HepG2 (cell line): ENCODE measurements around the gene DEFB129. TPM values are rescaled to one million over a fixed set of nuclear protein-coding genes. Genes with fewer than 3 reads are reported as not detected.

Experiments used
- ARID5B ChIP-seq: IDR thresholded peaks from 2 replicates; pipeline ENCODE4 v1.4.0; 2020; ENCODE audit warnings: mild to moderate bottlenecking, missing genetic modification reagents
- FOXA3 ChIP-seq: IDR thresholded peaks from 2 replicates; pipeline ENCODE4 v1.6.1; 2016; ENCODE audit warnings: missing genetic modification reagents, missing compliant biosample characterization
- FOXK2 ChIP-seq: fragments of 450-650 bp; IDR thresholded peaks from 2 replicates; pipeline ENCODE4 v1.6.1; 2016
- FOXM1 ChIP-seq: sonication (generic); formaldehyde crosslinking; IDR thresholded peaks from 2 replicates; pipeline ENCODE4 v1.5.0; 2020; ENCODE audit warnings: missing genetic modification reagents
- GATAD1 ChIP-seq: IDR thresholded peaks from 2 replicates; pipeline ENCODE4 v1.6.1; 2016; ENCODE audit warnings: missing genetic modification reagents, missing compliant biosample characterization
- HDAC2 ChIP-seq: sonication (generic); formaldehyde crosslinking; IDR thresholded peaks from 2 replicates; pipeline ENCODE4 v1.4.0; 2020; ENCODE audit warnings: missing genetic modification reagents
- HHEX ChIP-seq: IDR thresholded peaks from 2 replicates; pipeline ENCODE4 v1.6.1; 2016; ENCODE audit warnings: control low read depth
- KAT7 ChIP-seq: IDR thresholded peaks from 2 replicates; pipeline ENCODE4 v1.6.1; 2018; ENCODE audit warnings: borderline replicate concordance, missing compliant biosample characterization
- MXD4 ChIP-seq: IDR thresholded peaks from 2 replicates; pipeline ENCODE4 v1.6.1; 2016; ENCODE audit warnings: mild to moderate bottlenecking, missing biosample characterization, missing genetic modification reagents
- NFIC ChIP-seq: IDR thresholded peaks from 2 replicates; pipeline ENCODE4 v1.6.1; 2012; ENCODE audit warnings: mild to moderate bottlenecking, low read length, inconsistent platforms
- PCBP1 ChIP-seq: fragments of 200-400 bp; formaldehyde crosslinking; IDR thresholded peaks from 2 replicates; pipeline ENCODE4 v1.6.1; 2017; ENCODE audit warnings: mild to moderate bottlenecking, low read depth, low read length, borderline replicate concordance
- SATB2 ChIP-seq: sonication (generic); formaldehyde crosslinking; IDR thresholded peaks from 2 replicates; pipeline ENCODE4 v1.5.0; 2020; ENCODE audit warnings: missing genetic modification reagents
- SETDB1 ChIP-seq: sonication (generic); formaldehyde crosslinking; IDR thresholded peaks from 2 replicates; pipeline ENCODE4 v1.5.1; 2020; ENCODE audit warnings: missing genetic modification reagents, mild to moderate bottlenecking, borderline replicate concordance
- UBTF ChIP-seq: sonication (generic); formaldehyde crosslinking; IDR thresholded peaks from 2 replicates; pipeline ENCODE4 v1.4.0; 2020; ENCODE audit warnings: mild to moderate bottlenecking, missing genetic modification reagents
- ZBTB21 ChIP-seq: sonication (generic); formaldehyde crosslinking; IDR thresholded peaks from 2 replicates; pipeline ENCODE4 v1.4.0; 2020; ENCODE audit warnings: missing genetic modification reagents
- ZFP82 ChIP-seq: sonication (generic); formaldehyde crosslinking; IDR thresholded peaks from 2 replicates; pipeline ENCODE4 v1.5.1; 2020; ENCODE audit warnings: mild to moderate bottlenecking, missing genetic modification reagents, borderline replicate concordance
- ZFY ChIP-seq: sonication (generic); formaldehyde crosslinking; IDR thresholded peaks from 2 replicates; pipeline ENCODE4 v1.4.0; 2020; ENCODE audit warnings: missing genetic modification reagents
- ZNF207 ChIP-seq: fragments of 450-650 bp; IDR thresholded peaks from 2 replicates; pipeline ENCODE4 v1.6.1; 2016; ENCODE audit warnings: antibody characterized with exemption, borderline replicate concordance
- ZNF224 ChIP-seq: sonication (generic); formaldehyde crosslinking; IDR thresholded peaks from 2 replicates; pipeline ENCODE4 v1.5.0; 2020; ENCODE audit warnings: mild to moderate bottlenecking, missing genetic modification reagents
- ZNF251 ChIP-seq: sonication (generic); formaldehyde crosslinking; IDR thresholded peaks from 2 replicates; pipeline ENCODE4 v1.9.0; 2021; ENCODE audit warnings: mild to moderate bottlenecking, missing genetic modification reagents
- ZNF354B ChIP-seq: sonication (generic); formaldehyde crosslinking; IDR thresholded peaks from 2 replicates; pipeline ENCODE4 v1.8.0; 2022; ENCODE audit warnings: mild to moderate bottlenecking, missing genetic modification reagents
- ZNF549 ChIP-seq: sonication (generic); formaldehyde crosslinking; IDR thresholded peaks from 2 replicates; pipeline ENCODE4 v1.5.0; 2020; ENCODE audit warnings: missing genetic modification reagents
- ZNF552 ChIP-seq: sonication (generic); formaldehyde crosslinking; IDR thresholded peaks from 2 replicates; pipeline ENCODE4 v1.9.0; 2022; ENCODE audit warnings: missing genetic modification reagents, mild to moderate bottlenecking, borderline replicate concordance
- ZNF691 ChIP-seq: sonication (generic); formaldehyde crosslinking; IDR thresholded peaks from 2 replicates; pipeline ENCODE4 v1.4.0; 2020; ENCODE audit warnings: missing genetic modification reagents, low read depth, mild to moderate bottlenecking, borderline replicate concordance
- ZNF773 ChIP-seq: sonication (generic); formaldehyde crosslinking; IDR thresholded peaks from 2 replicates; pipeline ENCODE4 v1.4.0; 2020; ENCODE audit warnings: missing genetic modification reagents, borderline replicate concordance
- ZNF883 ChIP-seq: sonication (generic); formaldehyde crosslinking; IDR thresholded peaks from 2 replicates; pipeline ENCODE4 v1.5.1; 2020; ENCODE audit warnings: mild to moderate bottlenecking, missing genetic modification reagents; ENCODE audit errors: not compliant biosample characterization
- polyA plus RNA-seq, 8 experiments: library from polyadenylated mRNA; depleted of rRNA in 3 of 8; stranded (reverse) in 7 of 8; unstranded in 1 of 8; fragments of >200 nt; fragmentation: Illumina TruSeq in 4 of 8; extraction: Trizol in 4 of 8; gene quantifications; 2 replicates each; pipeline versions ENCODE4 v1.2.1 to v1.2.3, GENCODE V29; 2011 to 2016; ENCODE audit warnings: low read depth in 4 of 8, missing spikeins in 1 of 8, mixed read lengths in 1 of 8; ENCODE audit not compliant: insufficient read depth in 1 of 8
- total RNA-seq, 5 experiments: library from RNA; depleted of rRNA; stranded (reverse); fragments of >200 nt; fragmentation: Illumina TruSeq; extraction: Trizol; gene quantifications; 2 replicates each; pipeline ENCODE4 v1.2.3, GENCODE V29; 2016; ENCODE audit warnings: low read depth in 1 of 5

The DEFB129 gene
- total and polyA plus RNA-seq, 2 of the 13 experiments (the other 11 are each of a cell fraction or from before 2014, with no cell fraction given): not detected

GRCh38 chr20:258963-259362 is 31.9 kb downstream of the DEFB129 start (continued):
- TF ChIP-seq SATB2 (CRISPR knock-in tag): no peak
- 0 out of 2 replicates have a peak, but pooled peaks have one; percentile 35 for TF ChIP-seq UBTF (CRISPR knock-in tag)
- no peak for TF ChIP-seq SETDB1
- TF ChIP-seq ZNF354B (CRISPR knock-in tag): no peak
- no peak for TF ChIP-seq NFIC
- no peak for TF ChIP-seq ZFY (CRISPR knock-in tag)
- TF ChIP-seq ZBTB21 (CRISPR knock-in tag): no peak
- no peak for TF ChIP-seq PCBP1
- no peak for TF ChIP-seq KAT7
- TF ChIP-seq MXD4 (CRISPR knock-in tag): no peak
- TF ChIP-seq ZNF207: no peak
- 0 out of 2 replicates have a peak, but pooled peaks have one; percentile 52 for TF ChIP-seq GATAD1
- no peak for TF ChIP-seq HDAC2 (CRISPR knock-in tag)
- TF ChIP-seq ZNF549 (CRISPR knock-in tag): no peak
- no peak for TF ChIP-seq ZNF251
- peak; percentile 67; the same call in 1 of the 2 replicates for TF ChIP-seq ZNF691 (CRISPR knock-in tag)
- TF ChIP-seq ARID5B (CRISPR knock-in tag): peak; percentile 30; the same call in 1 of the 2 replicates
- TF ChIP-seq FOXA3 (CRISPR knock-in tag): 0 out of 2 replicates have a peak, but pooled peaks have one; percentile 19
- TF ChIP-seq FOXM1 (CRISPR knock-in tag): no peak
- TF ChIP-seq ZFP82 (CRISPR knock-in tag): no peak
- no peak for TF ChIP-seq HHEX (CRISPR knock-in tag)
- TF ChIP-seq ZNF224 (CRISPR knock-in tag): no peak
- no peak for TF ChIP-seq ZNF773 (CRISPR knock-in tag)
- no peak for TF ChIP-seq FOXK2
- TF ChIP-seq ZNF883 (CRISPR knock-in tag): no peak
- no peak for TF ChIP-seq ZNF552
